Heart left ventricle (tissue), 13 donors: Measurements from ENCODE around the gene ST7.

Experiments
- CTCF ChIP-seq, 12 donors: fragments of 200-600 bp; sonication (generic) in 4 of 12; IDR thresholded peaks; one replicate each; pipeline versions ENCODE4 v1.5.0 to v1.8.0; 2018 to 2022; ENCODE audit warnings: antibody characterized with exemption in 12 of 12, mild to moderate bottlenecking in 5 of 12
- POLR2A ChIP-seq, 2 donors: fragments of 450-650 bp; IDR thresholded peaks; one replicate each; pipeline ENCODE4 v1.6.1; 2017; ENCODE audit warnings: antibody characterized with exemption in 2 of 2, mild to moderate bottlenecking in 2 of 2, moderate library complexity in 2 of 2
- donor health status: ischemic (EF 13 %, LVEDD 7.1; RV severe dilation, severe dysfunction).
- donor health status: DM: no; HTN: yes; CAD: no.
- donor health status: DM: no; HTN: no; CAD: no.
- donor health status: ischemic (EF 25% LVEDD 6.9; RV normal size, moderate dysfunction).
- donor health status: ischemic (EF 25% LVEDD 5.7; RV mildly dilated, moderate dysfunction).
- donor health status: ischemic (EF 35%, LVEDD 5.7; RV mildly dilated, moderate dysfunction).
- donor health status: nonischemic (EF 11% LVEDD 7.7; RV severe dilation, severe dysfunction).
- donor health status: DM: yes; HTN: yes; CAD: no.
- donor health status: PGD.
- donor health status: ischemic (EF 29% LVEDD 5.4; RV normal size, mild dysfunction).
- donor health status: nonischemic (EF 23%, LVEDD 6.1; RV moderate dilation, normal function).

- TF ChIP-seq CTCF (IDR thresholded peaks at IDR 0.05): no peak
- no peak for TF ChIP-seq POLR2A (IDR thresholded peaks at IDR 0.05)
Observed at GRCh38 chr7:117133125-117133524, 179.8 kb downstream of the ST7 start.
